Measurements from ENCODE around the gene A3GALT2.

DNA sequence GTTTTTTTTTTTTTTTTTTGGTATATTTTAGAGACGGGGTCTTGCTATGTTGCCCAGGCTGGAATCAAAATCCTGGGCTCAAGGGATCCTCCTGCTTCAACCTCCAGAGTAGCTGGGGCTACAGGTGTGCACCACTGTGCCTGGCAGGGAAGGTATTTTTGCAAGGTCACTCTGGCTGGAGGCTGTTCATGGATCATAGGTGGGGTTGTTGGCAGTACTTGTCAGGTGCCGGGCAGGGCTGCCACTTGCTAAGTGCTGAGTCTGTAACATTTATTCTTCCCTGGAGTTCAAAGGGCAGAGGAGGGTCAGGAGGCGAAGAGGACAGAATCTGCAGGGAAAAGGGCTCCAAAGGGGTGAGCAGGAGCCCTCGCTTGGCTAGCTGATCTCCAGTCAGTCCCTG lies 24.1 kb downstream of the A3GALT2 start:
- TF ChIP-seq, protein P1, sequence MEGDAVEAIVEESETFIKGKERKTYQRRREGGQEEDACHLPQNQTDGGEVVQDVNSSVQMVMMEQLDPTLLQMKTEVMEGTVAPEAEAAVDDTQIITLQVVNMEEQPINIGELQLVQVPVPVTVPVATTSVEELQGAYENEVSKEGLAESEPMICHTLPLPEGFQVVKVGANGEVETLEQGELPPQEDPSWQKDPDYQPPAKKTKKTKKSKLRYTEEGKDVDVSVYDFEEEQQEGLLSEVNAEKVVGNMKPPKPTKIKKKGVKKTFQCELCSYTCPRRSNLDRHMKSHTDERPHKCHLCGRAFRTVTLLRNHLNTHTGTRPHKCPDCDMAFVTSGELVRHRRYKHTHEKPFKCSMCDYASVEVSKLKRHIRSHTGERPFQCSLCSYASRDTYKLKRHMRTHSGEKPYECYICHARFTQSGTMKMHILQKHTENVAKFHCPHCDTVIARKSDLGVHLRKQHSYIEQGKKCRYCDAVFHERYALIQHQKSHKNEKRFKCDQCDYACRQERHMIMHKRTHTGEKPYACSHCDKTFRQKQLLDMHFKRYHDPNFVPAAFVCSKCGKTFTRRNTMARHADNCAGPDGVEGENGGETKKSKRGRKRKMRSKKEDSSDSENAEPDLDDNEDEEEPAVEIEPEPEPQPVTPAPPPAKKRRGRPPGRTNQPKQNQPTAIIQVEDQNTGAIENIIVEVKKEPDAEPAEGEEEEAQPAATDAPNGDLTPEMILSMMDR (IDR thresholded peaks at IDR 0.05), result no peak
- no peak for TF ChIP-seq POLR2A (IDR thresholded peaks at IDR 0.05)

Measured in uterus (tissue), 2 donors.